GM21423 (cell line): Measurements from ENCODE around the gene SAMD5.

ENCODE experiments used
- ATAC-seq: cut with Tn5 transposase; IDR thresholded peaks from one replicate; pipeline ENCODE4 v1.9.1; 2021; ENCODE audit warnings: mild to moderate bottlenecking, moderate library complexity; ENCODE audit not compliant: unreplicated experiment

Gene SAMD5

GRCh38 chr6:147617366-147617765, 108.9 kb downstream of the SAMD5 start:
- no peak for ATAC-seq

GRCh38 chr6:147618457-147618856, 110.0 kb downstream of the SAMD5 start:
- no peak for ATAC-seq

DNA sequence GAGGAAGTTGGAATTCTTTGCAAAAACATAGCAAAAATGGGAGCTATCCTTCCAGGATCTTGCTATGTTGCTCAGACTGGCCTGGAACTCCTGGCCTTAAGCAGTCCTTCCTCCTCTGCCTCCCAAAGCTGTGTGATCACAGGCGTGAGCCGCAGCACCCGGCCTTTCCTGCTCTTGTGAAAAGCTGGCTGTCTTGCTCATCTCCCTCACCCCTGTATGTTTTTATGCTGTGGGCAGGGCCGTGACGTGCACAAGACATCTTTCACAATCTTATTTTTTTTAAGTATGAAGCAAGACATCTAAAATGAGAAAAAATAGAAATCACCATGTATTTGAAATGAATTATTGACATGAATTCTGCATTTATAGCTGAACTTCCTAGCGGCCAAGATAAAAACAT, 110.4 kb downstream of the SAMD5 start:
- no peak for ATAC-seq
